Measurements from ENCODE around the gene RAPGEF5.
A peak's percentile ranks its signal among the peaks of the same experiment; 100 is the strongest.

Gene RAPGEF5

GRCh38 chr7:22262538-22262937 is 94.4 kb downstream of the RAPGEF5 start:
- Mint-ChIP-seq H3K9me3 (no peaks in the 10 kb centered on the region), H3K4me3 (no peak overlapping the region), H3K36me3 (ENCODE audit: low read depth) (no peaks in the 10 kb centered on the region), H3K27ac (no peak overlapping the region), H3K27me3 (ENCODE audit: low read depth) (no peaks in the 10 kb centered on the region), H3K4me1 (no peaks in the 10 kb centered on the region)
- no peak for TF ChIP-seq CTCF (IDR thresholded peaks at IDR 0.05; ENCODE audit: unreplicated experiment in 3 of 3)

- TF ChIP-seq CTCF (IDR thresholded peaks at IDR 0.05; ENCODE audit: unreplicated experiment in 3 of 3) = peak in 1 of 3 experiments; percentile 13
- Mint-ChIP-seq H3K9me3 (no peaks in the 10 kb centered on the region), H3K36me3 (ENCODE audit: low read depth) (no peaks in the 10 kb centered on the region), H3K27ac (no peak overlapping the region), H3K4me3 (no peak overlapping the region), H3K4me1 (peaks cover 9% of the 10 kb centered on the region), H3K27me3 (ENCODE audit: low read depth) (peaks cover 4% of the 10 kb centered on the region)
These were observed 100.3 kb downstream of the RAPGEF5 start for GRCh38 chr7:22256541-22257096.

GRCh38 chr7:22255834-22256233 is 101.1 kb downstream of the RAPGEF5 start:
- peak overlapping the region in 1 of 3 experiments; percentile 18 for H3K27ac Mint-ChIP-seq
- peaks cover 4% of the 10 kb centered on the region for H3K27me3 Mint-ChIP-seq (ENCODE audit: low read depth)
- TF ChIP-seq CTCF (IDR thresholded peaks at IDR 0.05; ENCODE audit: unreplicated experiment in 3 of 3) = no peak
- peaks cover 9% of the 10 kb centered on the region for H3K4me1 Mint-ChIP-seq
- H3K9me3 Mint-ChIP-seq = no peaks in the 10 kb centered on the region
- H3K36me3 Mint-ChIP-seq (ENCODE audit: low read depth) = no peaks in the 10 kb centered on the region
- no peak overlapping the region for H3K4me3 Mint-ChIP-seq

- no peaks in the 10 kb centered on the region for H3K9me3 Mint-ChIP-seq
- H3K27me3 Mint-ChIP-seq (ENCODE audit: low read depth) = peaks cover 4% of the 10 kb centered on the region
- H3K27ac Mint-ChIP-seq = no peak overlapping the region
- TF ChIP-seq CTCF (IDR thresholded peaks at IDR 0.05; ENCODE audit: unreplicated experiment in 3 of 3) = no peak
- H3K4me1 Mint-ChIP-seq = peaks cover 9% of the 10 kb centered on the region
- H3K36me3 Mint-ChIP-seq (ENCODE audit: low read depth) = no peaks in the 10 kb centered on the region
- no peak overlapping the region for H3K4me3 Mint-ChIP-seq
These were observed 101.6 kb downstream of the RAPGEF5 start for GRCh38 chr7:22255342-22255741.

GRCh38 chr7:22252936-22253536 is 103.9 kb downstream of the RAPGEF5 start:
- Mint-ChIP-seq H3K36me3 (ENCODE audit: low read depth) (no peaks in the 10 kb centered on the region), H3K4me3 (no peak overlapping the region), H3K9me3 (no peaks in the 10 kb centered on the region), H3K27me3 (ENCODE audit: low read depth) (peaks cover 4% of the 10 kb centered on the region), H3K4me1 (peaks cover 9% of the 10 kb centered on the region), H3K27ac (no peak overlapping the region)
- TF ChIP-seq CTCF (IDR thresholded peaks at IDR 0.05; ENCODE audit: unreplicated experiment in 3 of 3) = no peak

GRCh38 chr7:22252016-22252415 is 104.9 kb downstream of the RAPGEF5 start:
- H3K9me3 Mint-ChIP-seq = no peaks in the 10 kb centered on the region
- peaks cover 4% of the 10 kb centered on the region for H3K27me3 Mint-ChIP-seq (ENCODE audit: low read depth)
- H3K36me3 Mint-ChIP-seq (ENCODE audit: low read depth) = no peaks in the 10 kb centered on the region
- no peak overlapping the region for H3K4me3 Mint-ChIP-seq
- H3K27ac Mint-ChIP-seq = no peak overlapping the region
- TF ChIP-seq CTCF (IDR thresholded peaks at IDR 0.05; ENCODE audit: unreplicated experiment in 3 of 3) = no peak
- peaks cover 9% of the 10 kb centered on the region for H3K4me1 Mint-ChIP-seq
